HepG2 (cell line): ENCODE results near the gene CFAP97. TPM values are rescaled to one million over a fixed set of nuclear protein-coding genes. Genes with fewer than 3 reads are reported as not detected.
A peak's percentile ranks its signal among the peaks of the same experiment; 100 is the strongest.

Source experiments
- ATAC-seq: fragments of 200-7000 bp; cut with Tn5 transposase; 3 replicates; pipeline ENCODE4 v1.9.1; 2020; ENCODE audit warnings: mild to moderate bottlenecking, moderate library complexity
- BruUV-seq: library from RNA; stranded (reverse); fragments of 400-500 nt; replicated peaks from 2 replicates; lab custom pipeline; 2021; lab: Mats Ljungman, UMichigan
- CTCF ChIA-PET: fragments of 300-600 bp; formaldehyde crosslinking; extraction: SDS; loops from one replicate; lab custom pipeline; 2021; ENCODE audit warnings: low total read pairs, inconsistent platforms, low intra/inter-chr PET ratio; lab: Yijun Ruan, JAX
- POLR2A ChIA-PET: fragments of 350-600 bp; sonication (Branson Sonifier 250); formaldehyde crosslinking; loops from one replicate; lab custom pipeline; 2020; ENCODE audit warnings: antibody characterized with exemption, inconsistent platforms; lab: Yijun Ruan, JAX
- DNase-seq: peaks from one replicate; pipeline ENCODE4 v3.0.0-alpha.2; 2015; ENCODE audit warnings: low spot score
- FAIRE-seq: peaks from 3 replicates; lab custom pipeline; 2011; peaks lifted over from hg19 to GRCh38; lab: Jason Lieb, UNC
- H2AFZ ChIP-seq: one replicate; pipeline ENCODE4 v1.6.1; 2011; ENCODE audit warnings: low read length, inconsistent platforms
- H3K27ac ChIP-seq: fragments of 300-600 bp; 3 replicates; pipeline ENCODE4 v1.8.0; 2011; ENCODE audit warnings: mixed run types, mild to moderate bottlenecking, mixed read lengths, low read length, inconsistent platforms; ENCODE audit not compliant: insufficient read depth; ENCODE audit errors: extremely low read length
- H3K27me3 ChIP-seq, 2 experiments: fragments of 200-600 bp in 1 of 2; 2 replicates in 1 of 2; 3 replicates in 1 of 2; pipeline versions ENCODE4 v1.6.0 to v1.8.0; 2011; ENCODE audit warnings: low read length in 2 of 2, mild to moderate bottlenecking in 2 of 2, moderate library complexity in 2 of 2, inconsistent platforms in 1 of 2; ENCODE audit not compliant: insufficient read depth in 2 of 2, control insufficient read depth in 1 of 2
- H3K36me3 ChIP-seq, 2 experiments: fragments of 200-600 bp in 1 of 2; replicated peaks in 1 of 2; 2 replicates in 1 of 2; 3 replicates in 1 of 2; pipeline versions ENCODE4 v1.5.1 to v1.8.0; 2011; ENCODE audit warnings: low read length in 2 of 2, inconsistent platforms in 1 of 2; ENCODE audit not compliant: insufficient read depth in 2 of 2, control insufficient read depth in 1 of 2
- H3K4me1 ChIP-seq: 2 replicates; pipeline ENCODE4 v1.5.1; 2012; ENCODE audit warnings: low read length, inconsistent platforms; ENCODE audit not compliant: insufficient read depth
- H3K4me2 ChIP-seq: 2 replicates; pipeline ENCODE4 v1.6.0; 2011; ENCODE audit warnings: low read depth, low read length, inconsistent platforms
- H3K4me3 ChIP-seq, 3 experiments: fragments of 200-600 bp in 1 of 3; sonication (generic), shearing (Covaris generic) in 1 of 3; replicated peaks in 1 of 3; 2 replicates each; pipeline ENCODE4 v1.5.1; 2011 to 2016; ENCODE audit warnings: low read length in 3 of 3, inconsistent platforms in 2 of 3, low read depth in 2 of 3, mild to moderate bottlenecking in 2 of 3, control low read depth in 1 of 3, mixed read lengths in 1 of 3; ENCODE audit not compliant: insufficient read depth in 1 of 3
- H3K79me2 ChIP-seq: one replicate; pipeline ENCODE4 v1.6.1; 2011; ENCODE audit warnings: low read length, inconsistent platforms; ENCODE audit not compliant: insufficient read depth
- H3K9ac ChIP-seq: 2 replicates; pipeline ENCODE4 v1.6.0; 2011; ENCODE audit warnings: mild to moderate bottlenecking, low read depth, low read length, inconsistent platforms; ENCODE audit not compliant: insufficient read depth
- H3K9me3 ChIP-seq: 2 replicates; pipeline ENCODE4 v1.5.1; 2012; ENCODE audit warnings: mild to moderate bottlenecking, low read length
- H4K20me1 ChIP-seq: 2 replicates; pipeline ENCODE4 v1.6.0; 2011; ENCODE audit warnings: inconsistent platforms, mild to moderate bottlenecking, low read length, moderate library complexity; ENCODE audit not compliant: insufficient read depth
- ZFP41 ChIP-seq: sonication (generic); formaldehyde crosslinking; IDR thresholded peaks from 2 replicates; pipeline ENCODE4 v1.4.0; 2020; ENCODE audit warnings: mild to moderate bottlenecking, missing genetic modification reagents, borderline replicate concordance
- ZNF329 ChIP-seq: sonication (generic); formaldehyde crosslinking; IDR thresholded peaks from 2 replicates; pipeline ENCODE4 v1.9.0; 2021; ENCODE audit warnings: low read depth, mild to moderate bottlenecking, missing genetic modification reagents
- ZNF770 ChIP-seq: sonication (generic); formaldehyde crosslinking; IDR thresholded peaks from 2 replicates; pipeline ENCODE4 v1.5.0; 2020; ENCODE audit warnings: mild to moderate bottlenecking, missing genetic modification reagents
- WGBS: methylation state at CpG from one replicate; pipeline ENCODE4 v1.1.6; 2017; ENCODE audit warnings: low lambda C conversion rate; 5-methylcytosine and 5-hydroxymethylcytosine counted together
- in situ Hi-C: cut with HindIII; loops from 2 replicates; pipeline ENCODE4 v1.10.0; 2017; ENCODE audit warnings: low pct_unique_long_range_greater_than_20kb; ENCODE audit not compliant: extremely low pct_ligation_motif_present
- intact Hi-C: fragments of 100-400 bp; cut with micrococcal nuclease; formaldehyde crosslinking; loops from one replicate; pipeline ENCODE4 v1.10.0; 2022; ENCODE audit not compliant: unreplicated experiment
- polyA plus RNA-seq, 8 experiments: library from polyadenylated mRNA; depleted of rRNA in 3 of 8; stranded (reverse) in 7 of 8; unstranded in 1 of 8; fragments of >200 nt; fragmentation: Illumina TruSeq in 4 of 8; extraction: Trizol in 4 of 8; gene quantifications; 2 replicates each; pipeline versions ENCODE4 v1.2.1 to v1.2.3, GENCODE V29; 2011 to 2016; ENCODE audit warnings: low read depth in 4 of 8, missing spikeins in 1 of 8, mixed read lengths in 1 of 8; ENCODE audit not compliant: insufficient read depth in 1 of 8
- total RNA-seq, 5 experiments: library from RNA; depleted of rRNA; stranded (reverse); fragments of >200 nt; fragmentation: Illumina TruSeq; extraction: Trizol; gene quantifications; 2 replicates each; pipeline ENCODE4 v1.2.3, GENCODE V29; 2016; ENCODE audit warnings: low read depth in 1 of 5
- TF ChIP-seq, protein P1 (sequence below): sonication (generic); formaldehyde crosslinking; IDR thresholded peaks from 2 replicates; pipeline ENCODE4 v1.5.0; 2020; ENCODE audit warnings: mild to moderate bottlenecking, missing genetic modification reagents, borderline replicate concordance
- TF ChIP-seq, protein P2 (sequence below), 2 experiments: sonication (generic) in 1 of 2; formaldehyde crosslinking in 1 of 2; IDR thresholded peaks; 2 replicates each; pipeline versions ENCODE4 v1.5.1 to v1.6.1; 2011 to 2020; ENCODE audit warnings: borderline replicate concordance in 1 of 2, low read depth in 1 of 2, low read length in 1 of 2, mild to moderate bottlenecking in 1 of 2, missing genetic modification reagents in 1 of 2, moderate library complexity in 1 of 2

CFAP97 gene
- total and polyA plus RNA-seq, 2 of the 13 experiments (the other 11 are each of a cell fraction or from before 2014, with no cell fraction given): 32.1 to 44.4 TPM

GRCh38 chr4:185213877-185214276 lies 10.1 kb upstream of the CFAP97 start (continued):
- TF ChIP-seq, protein P1, sequence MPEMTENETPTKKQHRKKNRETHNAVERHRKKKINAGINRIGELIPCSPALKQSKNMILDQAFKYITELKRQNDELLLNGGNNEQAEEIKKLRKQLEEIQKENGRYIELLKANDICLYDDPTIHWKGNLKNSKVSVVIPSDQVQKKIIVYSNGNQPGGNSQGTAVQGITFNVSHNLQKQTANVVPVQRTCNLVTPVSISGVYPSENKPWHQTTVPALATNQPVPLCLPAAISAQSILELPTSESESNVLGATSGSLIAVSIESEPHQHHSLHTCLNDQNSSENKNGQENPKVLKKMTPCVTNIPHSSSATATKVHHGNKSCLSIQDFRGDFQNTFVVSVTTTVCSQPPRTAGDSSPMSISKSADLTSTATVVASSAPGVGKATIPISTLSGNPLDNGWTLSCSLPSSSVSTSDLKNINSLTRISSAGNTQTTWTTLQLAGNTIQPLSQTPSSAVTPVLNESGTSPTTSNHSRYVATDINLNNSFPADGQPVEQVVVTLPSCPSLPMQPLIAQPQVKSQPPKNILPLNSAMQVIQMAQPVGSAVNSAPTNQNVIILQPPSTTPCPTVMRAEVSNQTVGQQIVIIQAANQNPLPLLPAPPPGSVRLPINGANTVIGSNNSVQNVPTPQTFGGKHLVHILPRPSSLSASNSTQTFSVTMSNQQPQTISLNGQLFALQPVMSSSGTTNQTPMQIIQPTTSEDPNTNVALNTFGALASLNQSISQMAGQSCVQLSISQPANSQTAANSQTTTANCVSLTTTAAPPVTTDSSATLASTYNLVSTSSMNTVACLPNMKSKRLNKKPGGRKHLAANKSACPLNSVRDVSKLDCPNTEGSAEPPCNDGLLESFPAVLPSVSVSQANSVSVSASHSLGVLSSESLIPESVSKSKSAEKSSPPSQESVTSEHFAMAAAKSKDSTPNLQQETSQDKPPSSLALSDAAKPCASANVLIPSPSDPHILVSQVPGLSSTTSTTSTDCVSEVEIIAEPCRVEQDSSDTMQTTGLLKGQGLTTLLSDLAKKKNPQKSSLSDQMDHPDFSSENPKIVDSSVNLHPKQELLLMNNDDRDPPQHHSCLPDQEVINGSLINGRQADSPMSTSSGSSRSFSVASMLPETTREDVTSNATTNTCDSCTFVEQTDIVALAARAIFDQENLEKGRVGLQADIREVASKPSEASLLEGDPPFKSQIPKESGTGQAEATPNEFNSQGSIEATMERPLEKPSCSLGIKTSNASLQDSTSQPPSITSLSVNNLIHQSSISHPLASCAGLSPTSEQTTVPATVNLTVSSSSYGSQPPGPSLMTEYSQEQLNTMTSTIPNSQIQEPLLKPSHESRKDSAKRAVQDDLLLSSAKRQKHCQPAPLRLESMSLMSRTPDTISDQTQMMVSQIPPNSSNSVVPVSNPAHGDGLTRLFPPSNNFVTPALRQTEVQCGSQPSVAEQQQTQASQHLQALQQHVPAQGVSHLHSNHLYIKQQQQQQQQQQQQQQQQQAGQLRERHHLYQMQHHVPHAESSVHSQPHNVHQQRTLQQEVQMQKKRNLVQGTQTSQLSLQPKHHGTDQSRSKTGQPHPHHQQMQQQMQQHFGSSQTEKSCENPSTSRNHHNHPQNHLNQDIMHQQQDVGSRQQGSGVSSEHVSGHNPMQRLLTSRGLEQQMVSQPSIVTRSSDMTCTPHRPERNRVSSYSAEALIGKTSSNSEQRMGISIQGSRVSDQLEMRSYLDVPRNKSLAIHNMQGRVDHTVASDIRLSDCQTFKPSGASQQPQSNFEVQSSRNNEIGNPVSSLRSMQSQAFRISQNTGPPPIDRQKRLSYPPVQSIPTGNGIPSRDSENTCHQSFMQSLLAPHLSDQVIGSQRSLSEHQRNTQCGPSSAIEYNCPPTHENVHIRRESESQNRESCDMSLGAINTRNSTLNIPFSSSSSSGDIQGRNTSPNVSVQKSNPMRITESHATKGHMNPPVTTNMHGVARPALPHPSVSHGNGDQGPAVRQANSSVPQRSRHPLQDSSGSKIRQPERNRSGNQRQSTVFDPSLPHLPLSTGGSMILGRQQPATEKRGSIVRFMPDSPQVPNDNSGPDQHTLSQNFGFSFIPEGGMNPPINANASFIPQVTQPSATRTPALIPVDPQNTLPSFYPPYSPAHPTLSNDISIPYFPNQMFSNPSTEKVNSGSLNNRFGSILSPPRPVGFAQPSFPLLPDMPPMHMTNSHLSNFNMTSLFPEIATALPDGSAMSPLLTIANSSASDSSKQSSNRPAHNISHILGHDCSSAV: no peak
- no peak for TF ChIP-seq ZNF329 (CRISPR knock-in tag)

GRCh38 chr4:185212581-185212980 lies 8.8 kb upstream of the CFAP97 start:
- intact Hi-C loops: no loop called here
- BruUV-seq: no TSS peak
- no peak overlapping the region for H2AFZ ChIP-seq
- ATAC-seq: no peak
- POLR2A ChIA-PET: no interaction called here
- peaks cover 66% of the 10 kb centered on the region for H3K4me1 ChIP-seq
- in situ Hi-C loops: no loop called here
- no peaks in the 10 kb centered on the region for H3K9me3 ChIP-seq
- H3K4me3 ChIP-seq: no peak overlapping the region
- H4K20me1 ChIP-seq: peaks cover 18% of the 10 kb centered on the region; the same call in 1 of the 2 replicates
- DNase-seq: no peak
- FAIRE-seq: no peak
- CTCF ChIA-PET: no interaction called here
- 96% methylated on average over 4 of the region's 4 CpGs for WGBS
- peak overlapping the region; percentile 81; the same call in 1 of the 2 replicates for H3K4me2 ChIP-seq
- peaks cover 68% of the 10 kb centered on the region for H3K79me2 ChIP-seq
- H3K27me3 ChIP-seq: no peaks in the 10 kb centered on the region; a peak in 1 of 5 replicates
- no peaks in the 10 kb centered on the region for H3K36me3 ChIP-seq
- H3K27ac ChIP-seq: no peak overlapping the region
- TF ChIP-seq ZNF770 (peak; percentile 40; the same call in 1 of the 2 replicates), ZFP41 (no peak)
- TF ChIP-seq, protein P2, sequence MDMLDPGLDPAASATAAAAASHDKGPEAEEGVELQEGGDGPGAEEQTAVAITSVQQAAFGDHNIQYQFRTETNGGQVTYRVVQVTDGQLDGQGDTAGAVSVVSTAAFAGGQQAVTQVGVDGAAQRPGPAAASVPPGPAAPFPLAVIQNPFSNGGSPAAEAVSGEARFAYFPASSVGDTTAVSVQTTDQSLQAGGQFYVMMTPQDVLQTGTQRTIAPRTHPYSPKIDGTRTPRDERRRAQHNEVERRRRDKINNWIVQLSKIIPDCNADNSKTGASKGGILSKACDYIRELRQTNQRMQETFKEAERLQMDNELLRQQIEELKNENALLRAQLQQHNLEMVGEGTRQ (IDR thresholded peaks at IDR 0.05; ENCODE audit: low read depth, low read length): no peak
- TF ChIP-seq, protein P2 (CRISPR knock-in tag; IDR thresholded peaks at IDR 0.05; ENCODE audit: borderline replicate concordance): no peak
- no peak overlapping the region for H3K9ac ChIP-seq
